B cell (primary cell): Measurements from ENCODE around the gene RIPOR1. TPM values are rescaled to one million over a fixed set of nuclear protein-coding genes. Genes with fewer than 3 reads are reported as not detected.

ENCODE experiments used
- ATAC-seq: fragments of 200-7000 bp; cut with Tn5 transposase; one replicate; pipeline ENCODE4 v1.10.0; 2021; ENCODE audit warnings: low read depth, mild to moderate bottlenecking, moderate number of reproducible peaks, moderate library complexity
- CTCF ChIA-PET: fragments of 350-600 bp; sonication (Branson Sonifier 250); formaldehyde crosslinking; loops from one replicate; lab custom pipeline; 2021; ENCODE audit warnings: antibody characterized with exemption, inconsistent platforms; lab: Charles Lee
- POLR2A ChIA-PET: fragments of 350-600 bp; sonication (Branson Sonifier 250); formaldehyde crosslinking; loops from one replicate; lab custom pipeline; 2021; ENCODE audit warnings: antibody characterized with exemption; lab: Charles Lee
- DNase-seq: peaks from one replicate; pipeline ENCODE4 v3.0.0; 2013
- H2AFZ ChIP-seq: 2 replicates; pipeline ENCODE4 v1.6.1; 2012; ENCODE audit warnings: mild to moderate bottlenecking, low read depth, low read length; ENCODE audit not compliant: insufficient read depth, poor library complexity, severe bottlenecking
- H3K27ac ChIP-seq, 2 donors: 1 replicate in 1 of 2; 2 replicates in 1 of 2; pipeline ENCODE4 v1.5.1; 2012 to 2013; ENCODE audit warnings: low read length in 2 of 2, mild to moderate bottlenecking in 2 of 2, moderate library complexity in 1 of 2
- H3K27me3 ChIP-seq, 4 experiments: fragments of 200-600 bp in 1 of 4; sonication (generic) in 1 of 4; replicated peaks in 1 of 4; 1 replicate in 2 of 4; 2 replicates in 2 of 4; pipeline versions ENCODE4 v1.6.1 to v1.7.0; 2013 to 2016; ENCODE audit warnings: low read length in 3 of 4, mild to moderate bottlenecking in 2 of 4, mixed read lengths in 1 of 4, moderate library complexity in 1 of 4; ENCODE audit not compliant: insufficient read depth in 4 of 4, control insufficient read depth in 3 of 4; ENCODE audit errors: control extremely low read depth in 1 of 4
- H3K36me3 ChIP-seq, 2 experiments: replicated peaks in 1 of 2; 1 replicate in 1 of 2; 2 replicates in 1 of 2; pipeline versions ENCODE4 v1.6.1 to v1.7.1; 2013; ENCODE audit warnings: low read length in 1 of 2; ENCODE audit not compliant: insufficient read depth in 2 of 2, control insufficient read depth in 1 of 2; ENCODE audit errors: control extremely low read depth in 1 of 2, extremely low read depth in 1 of 2
- H3K4me1 ChIP-seq, 2 donors: fragments of 200-600 bp in 1 of 2; sonication (generic) in 1 of 2; 1 replicate in 1 of 2; 2 replicates in 1 of 2; pipeline versions ENCODE4 v1.5.1 to v1.6.1; 2013 to 2017; ENCODE audit warnings: low read length in 2 of 2; ENCODE audit not compliant: control insufficient read depth in 2 of 2, insufficient read depth in 2 of 2
- H3K4me2 ChIP-seq: replicated peaks from 2 replicates; pipeline ENCODE3; 2012; ENCODE audit warnings: mild to moderate bottlenecking, low read depth, low read length; ENCODE audit not compliant: poor library complexity, severe bottlenecking
- H3K4me3 ChIP-seq, 5 experiments: fragments of 200-600 bp in 1 of 5; sonication (generic) in 1 of 5; 1 replicate in 3 of 5; 2 replicates in 2 of 5; pipeline versions ENCODE4 v1.5.1 to v1.7.0; 2011 to 2016; ENCODE audit warnings: low read length in 4 of 5, mild to moderate bottlenecking in 4 of 5, low read depth in 2 of 5, control low read depth in 1 of 5, moderate library complexity in 1 of 5; ENCODE audit not compliant: insufficient read depth in 1 of 5; ENCODE audit errors: control extremely low read depth in 1 of 5, extremely low read depth in 1 of 5
- H3K79me2 ChIP-seq: fragments of 200-600 bp; sonication (generic); one replicate; pipeline ENCODE4 v1.6.0; 2016; ENCODE audit warnings: low read length; ENCODE audit not compliant: control insufficient read depth, insufficient read depth
- H3K9ac ChIP-seq: fragments of 200-600 bp; sonication (generic); 2 replicates; pipeline ENCODE4 v1.6.1; 2017; ENCODE audit warnings: mild to moderate bottlenecking, low read length, moderate library complexity
- H3K9me3 ChIP-seq, 3 donors: one replicate each; pipeline versions ENCODE4 v1.6.1 to v1.7.1; 2013; ENCODE audit warnings: low read length in 2 of 3; ENCODE audit not compliant: control insufficient read depth in 2 of 3, insufficient read depth in 1 of 3; ENCODE audit errors: control extremely low read depth in 1 of 3
- H4K20me1 ChIP-seq: 2 replicates; pipeline ENCODE4 v1.6.0; 2012; ENCODE audit warnings: mild to moderate bottlenecking, low read length; ENCODE audit not compliant: insufficient read depth, control insufficient read depth, poor library complexity, severe bottlenecking
- H3K27ac Mint-ChIP-seq: one replicate; pipeline ENCODE4 v1.8.0; 2021; ENCODE audit warnings: mixed read lengths
- H3K27me3 Mint-ChIP-seq: one replicate; pipeline ENCODE4 v1.8.0; 2021; ENCODE audit warnings: mixed read lengths
- H3K4me1 Mint-ChIP-seq: one replicate; pipeline ENCODE4 v1.8.0; 2021; ENCODE audit warnings: mixed read lengths
- H3K4me3 Mint-ChIP-seq: one replicate; pipeline ENCODE4 v1.8.0; 2021; ENCODE audit warnings: mixed read lengths
- H3K9me3 Mint-ChIP-seq: one replicate; pipeline ENCODE4 v1.8.0; 2022; ENCODE audit warnings: mixed read lengths; ENCODE audit not compliant: insufficient read depth
- CTCF ChIP-seq: fragments of 200-600 bp; IDR thresholded peaks from one replicate; pipeline ENCODE4 v1.8.0; 2022; ENCODE audit warnings: antibody characterized with exemption, mild to moderate bottlenecking
- EZH2 ChIP-seq: IDR thresholded peaks from 2 replicates; pipeline ENCODE4 v1.6.1; 2012; ENCODE audit warnings: borderline replicate concordance, low read depth, mild to moderate bottlenecking, moderate library complexity, low read length; ENCODE audit not compliant: insufficient read depth, poor library complexity, severe bottlenecking
- WGBS: methylation state at CpG from one replicate; pipeline ENCODE4 v1.1.5; 2013; ENCODE audit warnings: missing lambda C conversion rate; ENCODE audit not compliant: insufficient coverage; 5-methylcytosine and 5-hydroxymethylcytosine counted together
- intact Hi-C: fragments of 100-400 bp; cut with micrococcal nuclease; formaldehyde crosslinking; loops from one replicate; pipeline ENCODE4 v1.10.0; 2022
- polyA plus RNA-seq: library from polyadenylated mRNA; depleted of rRNA; stranded (reverse); fragments of >200 nt; gene quantifications from 2 replicates; pipeline ENCODE4 v1.2.3, GENCODE V29; 2012
- total RNA-seq, 2 donors: library from RNA; stranded (reverse); fragments of 120-200 nt in 1 of 2; gene quantifications; 1 replicate in 1 of 2; 2 replicates in 1 of 2; pipeline versions ENCODE4 v1.2.3 to v1.2.4, GENCODE V29; 2013 to 2022

RIPOR1 gene
- total and polyA plus RNA-seq, 2 donors (not counting 1 experiment from before 2014, with no cell fraction given), result 124 to 363 TPM

- Histone ChIP-seq H4K20me1 (peaks cover 7% of the 10 kb centered on the region), H3K36me3 (peaks cover 0 to 4% of the 10 kb centered on the region in 2 experiments), H3K4me2 (peak overlapping the region; percentile 85), H3K9me3 (no peaks in the 10 kb centered on the region), H3K4me1 (peaks cover 44 to 69% of the 10 kb centered on the region in 2 donors), H3K27me3 (no peaks in the 10 kb centered on the region), H3K9ac (peak overlapping the region; percentile 74), H3K27ac (peak overlapping the region; percentile 96 to 97), H3K79me2 (peaks cover 62% of the 10 kb centered on the region), H2AFZ (peak overlapping the region; percentile 48), H3K4me3 (peak overlapping the region; percentile 47 to 74 (median 61))
- POLR2A ChIA-PET, result interaction anchor here (0.5 to 2.9 kb wide), 21 partner anchors 9 to 470 kb away, joined by 3 to 26 read pairs (median 6); partner anchors contain the start of genes ACD, ATP6V0D1, C16orf86 and CARMIL2
- ATAC-seq (peak; percentile 71), DNase-seq (peak; percentile 99)
- intact Hi-C loops, result loop anchor here (1.0 to 10.0 kb wide), 11 partner anchors 9 to 284 kb away; partner anchors contain the start of genes ACD, ATP6V0D1, CTCF and GFOD2
- Mint-ChIP-seq H3K4me1 (peaks cover 77% of the 10 kb centered on the region), H3K9me3 (no peaks in the 10 kb centered on the region), H3K27ac (peak overlapping the region; percentile 99), H3K4me3 (peak overlapping the region; percentile 94), H3K27me3 (no peaks in the 10 kb centered on the region)
- TF ChIP-seq EZH2, result no peak
- peak; percentile 87 for TF ChIP-seq CTCF
- CTCF ChIA-PET, result interaction anchor here (0.6 to 18.8 kb wide), 57 partner anchors 10 to 569 kb away, joined by 3 to 817 read pairs (median 4); partner anchors contain the start of genes ACD, AGRP, ATP6V0D1 and C16orf86
- under 1% methylated on average over 16 of the region's 25 CpGs for WGBS
Measured at GRCh38 chr16:67521095-67521804, 7.4 kb upstream of the RIPOR1 start.
